Measurements from ENCODE around the gene MYH11. TPM values are rescaled to one million over a fixed set of nuclear protein-coding genes. Genes with fewer than 3 reads are reported as not detected.
"Not testable (repeated sequence)": the region's sequence is repeated elsewhere in the genome, so short reads cannot be mapped to it uniquely, and the experiment has no call there.

The MYH11 gene
- total RNA-seq, 4 donors from 2014 or later, result 13.7 to 139 (median 39.0) TPM

DNA sequence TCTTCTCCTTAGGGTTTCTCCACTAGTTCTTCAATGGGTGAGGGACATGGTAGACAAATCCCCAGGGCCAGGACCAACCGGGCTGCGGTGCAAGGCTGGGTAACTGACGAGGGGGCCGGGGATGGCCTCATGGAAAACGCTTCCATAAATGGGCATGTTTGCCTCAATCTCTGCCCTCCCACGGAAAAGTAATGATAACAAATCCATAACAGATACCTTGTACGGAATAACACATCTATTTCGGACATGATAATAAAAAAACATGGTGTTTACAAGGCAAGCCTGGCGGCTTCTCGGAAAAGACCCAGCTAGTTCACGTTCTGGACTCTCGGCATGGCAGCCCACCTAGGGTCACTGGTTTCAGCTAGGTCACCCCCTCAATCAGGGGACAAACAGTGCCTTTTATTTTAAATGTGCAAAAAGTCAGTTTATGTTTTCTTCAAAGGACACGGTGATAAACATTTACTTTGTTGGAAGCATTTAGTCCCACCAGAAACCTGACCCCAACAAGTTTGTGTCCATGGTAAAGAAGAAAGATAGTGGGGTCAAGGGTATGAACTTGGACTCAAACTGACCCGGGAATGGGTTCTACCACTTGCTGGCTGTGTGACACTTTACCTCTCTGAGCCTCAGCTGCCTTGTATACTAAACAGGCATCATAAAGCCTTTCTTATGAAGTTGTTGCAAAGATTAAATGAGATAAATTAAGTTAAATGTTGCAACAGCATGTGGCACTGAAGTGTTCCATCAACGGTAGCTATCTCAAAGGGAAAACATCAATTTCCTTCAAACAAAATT, 1.7 kb downstream of the MYH11 start:
- no peak for TF ChIP-seq POLR2A (IDR thresholded peaks at IDR 0.05)
- TF ChIP-seq, protein P1, sequence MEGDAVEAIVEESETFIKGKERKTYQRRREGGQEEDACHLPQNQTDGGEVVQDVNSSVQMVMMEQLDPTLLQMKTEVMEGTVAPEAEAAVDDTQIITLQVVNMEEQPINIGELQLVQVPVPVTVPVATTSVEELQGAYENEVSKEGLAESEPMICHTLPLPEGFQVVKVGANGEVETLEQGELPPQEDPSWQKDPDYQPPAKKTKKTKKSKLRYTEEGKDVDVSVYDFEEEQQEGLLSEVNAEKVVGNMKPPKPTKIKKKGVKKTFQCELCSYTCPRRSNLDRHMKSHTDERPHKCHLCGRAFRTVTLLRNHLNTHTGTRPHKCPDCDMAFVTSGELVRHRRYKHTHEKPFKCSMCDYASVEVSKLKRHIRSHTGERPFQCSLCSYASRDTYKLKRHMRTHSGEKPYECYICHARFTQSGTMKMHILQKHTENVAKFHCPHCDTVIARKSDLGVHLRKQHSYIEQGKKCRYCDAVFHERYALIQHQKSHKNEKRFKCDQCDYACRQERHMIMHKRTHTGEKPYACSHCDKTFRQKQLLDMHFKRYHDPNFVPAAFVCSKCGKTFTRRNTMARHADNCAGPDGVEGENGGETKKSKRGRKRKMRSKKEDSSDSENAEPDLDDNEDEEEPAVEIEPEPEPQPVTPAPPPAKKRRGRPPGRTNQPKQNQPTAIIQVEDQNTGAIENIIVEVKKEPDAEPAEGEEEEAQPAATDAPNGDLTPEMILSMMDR (IDR thresholded peaks at IDR 0.05), result no peak
- intact Hi-C loops (cut with DNase I; ENCODE audit: low total_unique reads), result loop anchor here (10.0 kb wide), 1 partner anchor 340 kb away; no protein-coding TSS in a partner anchor
- no peak overlapping the region for H3K4me3 ChIP-seq (ENCODE audit: low read depth, poor library complexity, severe bottlenecking)
- WGBS, 2 donors, result 63 to 67% methylated on average over 15 of the region's 15 CpGs
- DNase-seq (ENCODE audit: low spot score in 2 of 2), result no peak

DNA sequence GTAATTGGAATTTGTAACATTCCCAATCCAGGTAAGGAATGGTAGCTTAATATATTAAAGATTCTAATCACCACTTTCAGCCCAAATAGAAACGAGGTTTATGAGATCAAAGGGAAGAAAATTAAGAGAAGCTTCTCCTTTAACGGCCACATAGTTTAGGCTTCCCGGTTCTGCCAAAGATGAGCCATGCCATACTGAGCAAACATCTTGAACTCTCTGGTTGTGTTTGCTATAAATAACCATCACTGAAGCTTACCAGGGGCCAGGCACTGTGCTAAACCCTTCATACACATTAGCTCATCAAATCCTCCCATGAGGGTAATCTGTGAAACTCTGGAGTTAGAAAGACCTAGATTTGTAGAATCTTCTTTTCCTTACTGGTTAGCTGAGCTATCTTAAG, 2.8 kb downstream of the MYH11 start:
- intact Hi-C loops (cut with DNase I; ENCODE audit: low total_unique reads), result loop anchor here (10.0 kb wide), 1 partner anchor 341 kb away; no protein-coding TSS in a partner anchor
- 38 to 46% methylated on average over 3 of the region's 3 CpGs for WGBS, 2 donors
- no peak for DNase-seq (ENCODE audit: low spot score in 2 of 2)

DNA sequence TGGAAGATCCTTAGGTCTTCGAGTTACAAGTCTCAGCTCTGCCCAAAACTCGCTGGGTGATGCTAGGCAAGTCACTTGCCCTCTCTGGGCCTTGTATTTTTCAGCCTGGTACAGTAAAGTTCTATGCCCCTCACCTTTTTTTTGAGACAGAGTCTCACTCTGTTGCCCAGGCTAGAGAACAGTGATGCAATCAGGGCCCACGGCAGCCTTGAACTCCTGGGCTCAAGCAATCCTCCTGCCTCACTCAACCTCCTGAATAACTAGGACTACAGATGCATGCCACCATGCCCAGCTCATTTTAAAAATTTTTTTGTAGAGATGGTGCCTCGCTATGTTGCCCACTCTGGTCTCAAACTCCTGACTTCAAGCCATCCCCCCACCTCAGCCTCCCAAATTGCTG, 3.8 kb downstream of the MYH11 start:
- TF ChIP-seq, protein P1 (IDR thresholded peaks at IDR 0.05), result no peak
- no peak for TF ChIP-seq POLR2A (IDR thresholded peaks at IDR 0.05)
- H3K4me3 ChIP-seq (ENCODE audit: low read depth, poor library complexity, severe bottlenecking), result no peak overlapping the region
- 83 to 84% methylated on average over 4 of the region's 4 CpGs for WGBS, 2 donors
- DNase-seq (ENCODE audit: low spot score in 2 of 2), result peak in 1 of 2 donors; percentile 21
- intact Hi-C loops (cut with DNase I; ENCODE audit: low total_unique reads), result loop anchor here (10.0 kb wide), 1 partner anchor 342 kb away; no protein-coding TSS in a partner anchor

More for the DNA sequence above, 2.8 kb downstream of the MYH11 start:
- no peak overlapping the region for H3K4me3 ChIP-seq (ENCODE audit: low read depth, poor library complexity, severe bottlenecking)
- TF ChIP-seq, protein P1 (IDR thresholded peaks at IDR 0.05), result no peak
- no peak for TF ChIP-seq POLR2A (IDR thresholded peaks at IDR 0.05)

DNA sequence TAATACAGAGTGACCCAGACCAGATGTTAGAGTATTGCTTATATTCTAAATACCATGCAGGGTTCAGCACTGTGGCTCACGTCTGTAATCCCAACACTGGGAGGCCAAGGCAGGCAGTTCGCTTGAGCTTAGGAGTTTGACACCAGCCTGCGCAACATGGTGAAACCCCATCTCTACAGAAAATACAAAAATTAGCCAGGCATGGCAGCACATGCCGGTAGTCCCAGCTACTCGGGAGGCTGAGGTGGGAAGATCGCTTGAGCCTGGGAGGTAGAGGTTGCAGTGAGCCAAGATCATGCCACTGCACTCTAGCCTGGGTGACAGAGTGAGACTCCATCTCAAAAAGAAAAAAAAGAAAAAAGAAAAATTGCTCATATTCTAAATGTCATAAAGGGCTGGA, 6.3 kb downstream of the MYH11 start:
- peak in 1 of 2 donors; percentile 15 for DNase-seq (ENCODE audit: low spot score in 2 of 2)
- WGBS, 2 donors, result 88 to 94% methylated on average over 6 of the region's 6 CpGs
- intact Hi-C loops (cut with DNase I; ENCODE audit: low total_unique reads), result loop anchor here (10.0 kb wide), 1 partner anchor 344 kb away; no protein-coding TSS in a partner anchor
- not testable (repeated sequence) for H3K4me3 ChIP-seq (ENCODE audit: low read depth, poor library complexity, severe bottlenecking)

DNA sequence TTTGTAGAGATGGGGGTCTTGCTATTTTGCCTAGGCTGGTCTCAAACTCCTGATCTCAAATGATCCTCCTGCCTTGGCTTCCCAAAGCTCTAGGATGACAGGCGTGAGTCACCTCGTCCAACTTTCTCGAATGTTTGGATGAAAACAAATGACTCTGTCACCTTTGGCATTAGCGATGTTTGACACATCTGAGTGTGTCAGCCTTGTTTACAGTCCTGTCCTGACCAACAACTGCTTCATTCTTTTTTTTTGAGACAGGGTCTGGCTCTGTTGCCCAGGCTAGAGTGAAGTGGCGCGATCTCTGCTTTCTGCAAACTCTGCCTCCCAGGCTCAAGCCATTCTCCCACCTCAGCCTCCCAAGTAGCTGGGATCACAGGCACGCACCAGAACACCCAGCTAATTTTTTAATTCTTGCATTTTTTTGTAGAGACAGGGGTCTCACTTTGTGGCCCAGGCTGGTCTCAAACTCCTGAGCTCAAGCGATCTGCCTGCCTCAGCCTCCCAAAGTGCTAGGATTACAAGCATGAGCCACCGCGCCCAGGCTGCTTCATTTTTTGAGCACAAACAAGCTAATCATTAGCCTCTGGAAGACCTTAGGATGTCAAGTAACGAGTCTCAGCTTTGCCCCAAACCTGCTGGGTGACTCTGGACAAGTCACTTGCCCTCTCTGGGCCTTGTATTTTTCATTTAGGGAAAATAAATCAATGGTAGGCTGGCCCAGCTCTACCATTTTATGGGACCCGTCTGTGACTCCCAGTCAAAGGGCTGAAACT, 7.4 kb downstream of the MYH11 start:
- TF ChIP-seq, protein P1 (IDR thresholded peaks at IDR 0.05), result no peak
- no peak for TF ChIP-seq POLR2A (IDR thresholded peaks at IDR 0.05)
- 83 to 89% methylated on average over 12 of the region's 12 CpGs for WGBS, 2 donors
- DNase-seq (ENCODE audit: low spot score in 2 of 2), result peak in 1 of 2 donors; percentile 67

DNA sequence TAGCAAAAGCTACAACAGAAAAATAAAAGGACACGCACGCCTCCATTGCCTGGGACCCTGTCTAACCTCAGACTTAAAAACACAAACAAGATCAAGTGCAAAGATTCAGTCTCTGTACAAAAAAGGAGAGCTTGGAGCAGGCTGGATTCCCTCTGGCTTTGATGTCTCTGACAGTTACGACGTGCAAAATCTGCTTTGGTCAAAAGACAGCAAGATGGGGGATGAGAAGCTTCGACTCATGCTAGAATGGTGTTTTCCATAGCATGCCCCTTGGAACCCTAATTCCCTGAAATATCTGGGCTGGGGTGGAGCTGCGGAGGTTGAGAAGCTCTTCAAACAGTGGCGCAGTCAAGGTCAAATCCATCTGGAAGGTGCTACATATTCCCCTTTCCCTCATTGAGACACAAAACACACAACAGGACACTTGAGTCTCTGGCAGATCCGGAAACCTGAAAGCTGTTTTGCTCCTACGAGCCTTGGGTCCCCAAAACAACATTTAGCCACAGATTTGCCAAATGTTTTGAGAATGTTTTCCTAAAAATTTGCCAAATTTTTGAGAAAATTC, 9.1 kb downstream of the MYH11 start:
- intact Hi-C loops (cut with DNase I; ENCODE audit: low total_unique reads), result no loop called here
- H3K4me3 ChIP-seq (ENCODE audit: low read depth, poor library complexity, severe bottlenecking), result no peak overlapping the region
- TF ChIP-seq, protein P1 (IDR thresholded peaks at IDR 0.05), result no peak
- TF ChIP-seq POLR2A (IDR thresholded peaks at IDR 0.05), result no peak
- 61% methylated on average over 9 of the region's 9 CpGs for WGBS, 2 donors
- no peak for DNase-seq (ENCODE audit: low spot score in 2 of 2)

More for the DNA sequence above, 7.4 kb downstream of the MYH11 start:
- intact Hi-C loops (cut with DNase I; ENCODE audit: low total_unique reads), result no loop called here
- no peak overlapping the region for H3K4me3 ChIP-seq (ENCODE audit: low read depth, poor library complexity, severe bottlenecking)

All from lower leg skin (tissue), 4 donors.